HEK293 (cell line): ENCODE data around the gene WWOX.

Source experiments
- EGR2 ChIP-seq: fragments of 450-650 bp; formaldehyde crosslinking; IDR thresholded peaks from 2 replicates; pipeline ENCODE4 v1.5.1; 2016; ENCODE audit warnings: low read depth, missing biosample characterization, missing genetic modification characterization
- FEZF1 ChIP-seq: fragments of 450-650 bp; formaldehyde crosslinking; IDR thresholded peaks from 2 replicates; pipeline ENCODE4 v1.5.1; 2016; ENCODE audit warnings: missing biosample characterization, missing genetic modification characterization
- GFI1B ChIP-seq: fragments of 450-650 bp; formaldehyde crosslinking; IDR thresholded peaks from 2 replicates; pipeline ENCODE4 v1.5.1; 2016; ENCODE audit warnings: missing biosample characterization, missing genetic modification characterization
- GLI4 ChIP-seq: fragments of 450-650 bp; formaldehyde crosslinking; IDR thresholded peaks from 2 replicates; pipeline ENCODE4 v1.5.1; 2016; ENCODE audit warnings: missing biosample characterization, missing genetic modification characterization
- KLF10 ChIP-seq: fragments of 450-650 bp; IDR thresholded peaks from 2 replicates; pipeline ENCODE4 v1.5.1; 2018; ENCODE audit warnings: missing biosample characterization, mild to moderate bottlenecking, missing genetic modification characterization
- MZF1 ChIP-seq: fragments of 450-650 bp; formaldehyde crosslinking; IDR thresholded peaks from 2 replicates; pipeline ENCODE4 v1.5.1; 2017; ENCODE audit warnings: missing biosample characterization, missing genetic modification characterization, borderline replicate concordance
- OVOL3 ChIP-seq: fragments of 450-650 bp; formaldehyde crosslinking; IDR thresholded peaks from 2 replicates; pipeline ENCODE4 v1.5.1; 2016; ENCODE audit warnings: missing biosample characterization, missing genetic modification characterization
- PRDM1 ChIP-seq: fragments of 450-650 bp; formaldehyde crosslinking; IDR thresholded peaks from 2 replicates; pipeline ENCODE4; 2016; ENCODE audit warnings: missing biosample characterization, missing genetic modification characterization
- REPIN1 ChIP-seq: fragments of 450-650 bp; formaldehyde crosslinking; IDR thresholded peaks from 2 replicates; pipeline ENCODE4 v1.5.1; 2017; ENCODE audit warnings: missing biosample characterization, missing genetic modification characterization, low read depth
- SCRT2 ChIP-seq: fragments of 450-650 bp; formaldehyde crosslinking; IDR thresholded peaks from 2 replicates; pipeline ENCODE4 v1.5.1; 2016; ENCODE audit warnings: missing biosample characterization, missing genetic modification characterization
- SP2 ChIP-seq: fragments of 450-650 bp; formaldehyde crosslinking; IDR thresholded peaks from 2 replicates; pipeline ENCODE4 v1.5.1; 2016; ENCODE audit warnings: missing biosample characterization, missing genetic modification characterization
- SP7 ChIP-seq: fragments of 450-650 bp; formaldehyde crosslinking; IDR thresholded peaks from 2 replicates; pipeline ENCODE4 v1.5.1; 2016; ENCODE audit warnings: missing biosample characterization, missing genetic modification characterization
- TCF7L2 ChIP-seq: IDR thresholded peaks from 2 replicates; pipeline ENCODE4 v1.6.1; 2011; ENCODE audit warnings: low read depth, mild to moderate bottlenecking, inconsistent platforms, low read length, moderate library complexity, borderline replicate concordance
- WT1 ChIP-seq: fragments of 450-650 bp; formaldehyde crosslinking; IDR thresholded peaks from 2 replicates; pipeline ENCODE4 v1.5.1; 2016; ENCODE audit warnings: missing biosample characterization, missing genetic modification characterization
- ZBTB1 ChIP-seq: fragments of 450-650 bp; formaldehyde crosslinking; IDR thresholded peaks from 2 replicates; pipeline ENCODE4 v1.5.1; 2016; ENCODE audit warnings: missing biosample characterization, missing genetic modification characterization
- ZBTB8A ChIP-seq: fragments of 450-650 bp; formaldehyde crosslinking; IDR thresholded peaks from 2 replicates; pipeline ENCODE4 v1.5.1; 2016; ENCODE audit warnings: missing biosample characterization, missing genetic modification characterization
- ZNF146 ChIP-seq: fragments of 450-650 bp; formaldehyde crosslinking; IDR thresholded peaks from 2 replicates; pipeline ENCODE4 v1.5.1; 2016; ENCODE audit warnings: missing biosample characterization, missing genetic modification characterization
- ZNF16 ChIP-seq: fragments of 450-650 bp; formaldehyde crosslinking; IDR thresholded peaks from 2 replicates; pipeline ENCODE4 v1.5.1; 2016; ENCODE audit warnings: low read depth, missing biosample characterization, missing genetic modification characterization
- ZNF266 ChIP-seq: fragments of 450-650 bp; formaldehyde crosslinking; IDR thresholded peaks from 2 replicates; pipeline ENCODE4 v1.5.1; 2016; ENCODE audit warnings: missing biosample characterization, missing genetic modification characterization, low read depth
- ZNF501 ChIP-seq: fragments of 450-650 bp; formaldehyde crosslinking; IDR thresholded peaks from 2 replicates; pipeline ENCODE4 v1.5.1; 2016; ENCODE audit warnings: missing biosample characterization, missing genetic modification characterization
- ZNF521 ChIP-seq: fragments of 450-650 bp; formaldehyde crosslinking; IDR thresholded peaks from 2 replicates; pipeline ENCODE4 v1.5.1; 2017; ENCODE audit warnings: missing biosample characterization, mild to moderate bottlenecking, missing genetic modification characterization
- ZNF792 ChIP-seq: fragments of 450-650 bp; formaldehyde crosslinking; IDR thresholded peaks from 2 replicates; pipeline ENCODE4 v1.5.1; 2016; ENCODE audit warnings: missing biosample characterization, missing genetic modification characterization
- ZNF830 ChIP-seq: fragments of 450-650 bp; IDR thresholded peaks from 2 replicates; pipeline ENCODE4 v1.5.0; 2018; ENCODE audit warnings: missing biosample characterization, missing genetic modification characterization, low read depth, mild to moderate bottlenecking, moderate library complexity
- ZNF837 ChIP-seq: fragments of 450-650 bp; formaldehyde crosslinking; IDR thresholded peaks from 2 replicates; pipeline ENCODE4 v1.5.1; 2016; ENCODE audit warnings: missing biosample characterization, missing genetic modification characterization
- ZNF843 ChIP-seq: fragments of 450-650 bp; formaldehyde crosslinking; IDR thresholded peaks from 2 replicates; pipeline ENCODE4 v1.5.1; 2016; ENCODE audit warnings: missing biosample characterization, missing genetic modification characterization
- ZSCAN16 ChIP-seq: fragments of 450-650 bp; formaldehyde crosslinking; IDR thresholded peaks from 2 replicates; pipeline ENCODE4 v1.5.1; 2016; ENCODE audit warnings: missing biosample characterization, missing genetic modification characterization
- ZXDB ChIP-seq: fragments of 450-650 bp; formaldehyde crosslinking; IDR thresholded peaks from 2 replicates; pipeline ENCODE4 v1.5.1; 2016; ENCODE audit warnings: missing biosample characterization, missing genetic modification characterization
- TF ChIP-seq, protein P1 (sequence below): fragments of 450-650 bp; formaldehyde crosslinking; IDR thresholded peaks from 2 replicates; pipeline ENCODE4 v1.5.1; 2016; ENCODE audit warnings: missing biosample characterization, missing genetic modification characterization
- TF ChIP-seq, protein P2 (sequence below): fragments of 450-650 bp; formaldehyde crosslinking; IDR thresholded peaks from 2 replicates; pipeline ENCODE4 v1.5.1; 2016; ENCODE audit warnings: missing biosample characterization, missing genetic modification characterization
- TF ChIP-seq, protein P3 (sequence below): fragments of 450-650 bp; formaldehyde crosslinking; IDR thresholded peaks from 2 replicates; pipeline ENCODE4 v1.5.1; 2016; ENCODE audit warnings: missing biosample characterization, missing genetic modification characterization, borderline replicate concordance

The WWOX gene

DNA sequence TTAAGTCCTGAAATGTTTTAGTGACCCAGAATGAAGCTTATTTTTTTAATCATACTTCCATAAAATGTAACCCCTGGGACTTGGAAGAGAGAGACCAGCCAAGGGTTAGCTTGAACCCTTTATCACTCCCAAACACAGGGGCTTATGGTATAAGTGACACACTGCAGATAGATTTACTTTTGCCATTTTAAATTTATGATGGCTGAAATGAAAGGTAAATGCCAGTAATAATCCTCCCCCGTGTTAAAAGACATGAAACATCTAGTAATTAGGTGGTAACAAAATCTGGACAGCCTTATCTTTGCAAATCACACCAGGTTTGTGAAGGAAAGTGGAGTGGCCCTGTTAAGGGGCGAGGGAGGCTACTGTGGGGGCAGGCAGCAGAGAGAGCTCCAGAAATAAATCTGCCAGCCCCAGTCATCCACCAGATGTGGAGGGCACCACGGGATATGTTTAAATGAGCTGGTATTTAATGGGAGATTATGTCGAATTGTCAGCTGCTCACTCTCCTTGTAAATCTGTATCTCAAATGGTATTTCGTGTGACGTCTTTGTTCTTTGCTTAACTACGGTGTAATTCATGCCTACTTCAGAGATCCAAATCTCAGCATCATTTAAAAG, 326.5 kb downstream of the WWOX start (continued):
- TF ChIP-seq WT1 (tag by site-specific recombination) (peak; percentile 98), ZNF16 (tag by site-specific recombination) (no peak), ZNF521 (tag by site-specific recombination) (no peak), ZSCAN16 (tag by site-specific recombination) (no peak), SCRT2 (no peak), TCF7L2 (peak; percentile 58; the same call in 1 of the 2 replicates), ZBTB8A (tag by site-specific recombination) (peak; percentile 65), ZNF146 (no peak), MZF1 (tag by site-specific recombination) (peak; percentile 24; the same call in 1 of the 2 replicates), ZNF843 (tag by site-specific recombination) (peak; percentile 91), ZNF501 (tag by site-specific recombination) (no peak), EGR2 (tag by site-specific recombination) (no peak), ZNF266 (tag by site-specific recombination) (no peak), KLF10 (tag by site-specific recombination) (peak; percentile 52; the same call in 1 of the 2 replicates), FEZF1 (tag by site-specific recombination) (peak; percentile 96), PRDM1 (tag by site-specific recombination) (no peak), GLI4 (tag by site-specific recombination) (no peak), ZNF792 (tag by site-specific recombination) (no peak), REPIN1 (tag by site-specific recombination) (no peak), SP2 (tag by site-specific recombination) (no peak), GFI1B (tag by site-specific recombination) (peak; percentile 87), ZBTB1 (tag by site-specific recombination) (peak; percentile 56; the same call in 1 of the 2 replicates), OVOL3 (tag by site-specific recombination) (peak; percentile 76; the same call in 1 of the 2 replicates), ZNF830 (tag by site-specific recombination) (no peak), ZNF837 (tag by site-specific recombination) (no peak), ZXDB (0 out of 2 replicates have a peak, but pooled peaks have one; percentile 41), SP7 (tag by site-specific recombination) (peak; percentile 62)
- TF ChIP-seq, protein P1, sequence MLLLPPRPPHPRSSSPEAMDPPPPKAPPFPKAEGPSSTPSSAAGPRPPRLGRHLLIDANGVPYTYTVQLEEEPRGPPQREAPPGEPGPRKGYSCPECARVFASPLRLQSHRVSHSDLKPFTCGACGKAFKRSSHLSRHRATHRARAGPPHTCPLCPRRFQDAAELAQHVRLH (tag by site-specific recombination): peak; percentile 76; the same call in 1 of the 2 replicates
- TF ChIP-seq, protein P2, sequence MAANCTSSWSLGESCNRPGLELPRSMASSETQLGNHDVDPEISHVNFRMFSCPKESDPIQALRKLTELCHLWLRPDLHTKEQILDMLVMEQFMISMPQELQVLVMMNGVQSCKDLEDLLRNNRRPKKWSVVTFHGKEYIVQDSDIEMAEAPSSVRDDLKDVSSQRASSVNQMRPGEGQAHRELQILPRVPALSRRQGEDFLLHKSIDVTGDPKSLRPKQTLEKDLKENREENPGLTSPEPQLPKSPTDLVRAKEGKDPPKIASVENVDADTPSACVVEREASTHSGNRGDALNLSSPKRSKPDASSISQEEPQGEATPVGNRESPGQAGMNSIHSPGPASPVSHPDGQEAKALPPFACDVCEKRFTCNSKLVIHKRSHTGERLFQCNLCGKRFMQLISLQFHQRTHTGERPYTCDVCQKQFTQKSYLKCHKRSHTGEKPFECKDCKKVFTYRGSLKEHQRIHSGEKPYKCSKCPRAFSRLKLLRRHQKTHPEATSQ: no peak
- TF ChIP-seq, protein P3, sequence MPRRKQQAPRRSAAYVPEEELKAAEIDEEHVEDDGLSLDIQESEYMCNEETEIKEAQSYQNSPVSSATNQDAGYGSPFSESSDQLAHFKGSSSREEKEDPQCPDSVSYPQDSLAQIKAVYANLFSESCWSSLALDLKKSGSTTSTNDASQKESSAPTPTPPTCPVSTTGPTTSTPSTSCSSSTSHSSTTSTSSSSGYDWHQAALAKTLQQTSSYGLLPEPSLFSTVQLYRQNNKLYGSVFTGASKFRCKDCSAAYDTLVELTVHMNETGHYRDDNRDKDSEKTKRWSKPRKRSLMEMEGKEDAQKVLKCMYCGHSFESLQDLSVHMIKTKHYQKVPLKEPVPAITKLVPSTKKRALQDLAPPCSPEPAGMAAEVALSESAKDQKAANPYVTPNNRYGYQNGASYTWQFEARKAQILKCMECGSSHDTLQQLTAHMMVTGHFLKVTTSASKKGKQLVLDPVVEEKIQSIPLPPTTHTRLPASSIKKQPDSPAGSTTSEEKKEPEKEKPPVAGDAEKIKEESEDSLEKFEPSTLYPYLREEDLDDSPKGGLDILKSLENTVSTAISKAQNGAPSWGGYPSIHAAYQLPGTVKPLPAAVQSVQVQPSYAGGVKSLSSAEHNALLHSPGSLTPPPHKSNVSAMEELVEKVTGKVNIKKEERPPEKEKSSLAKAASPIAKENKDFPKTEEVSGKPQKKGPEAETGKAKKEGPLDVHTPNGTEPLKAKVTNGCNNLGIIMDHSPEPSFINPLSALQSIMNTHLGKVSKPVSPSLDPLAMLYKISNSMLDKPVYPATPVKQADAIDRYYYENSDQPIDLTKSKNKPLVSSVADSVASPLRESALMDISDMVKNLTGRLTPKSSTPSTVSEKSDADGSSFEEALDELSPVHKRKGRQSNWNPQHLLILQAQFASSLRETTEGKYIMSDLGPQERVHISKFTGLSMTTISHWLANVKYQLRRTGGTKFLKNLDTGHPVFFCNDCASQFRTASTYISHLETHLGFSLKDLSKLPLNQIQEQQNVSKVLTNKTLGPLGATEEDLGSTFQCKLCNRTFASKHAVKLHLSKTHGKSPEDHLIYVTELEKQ (tag by site-specific recombination): peak; percentile 76
